Measurements from ENCODE around the gene DOCK1. TPM values are rescaled to one million over a fixed set of nuclear protein-coding genes. Genes with fewer than 3 reads are reported as not detected.

DOCK1 gene
- total RNA-seq: 97.5 and 120 TPM in 2 replicates

DNA sequence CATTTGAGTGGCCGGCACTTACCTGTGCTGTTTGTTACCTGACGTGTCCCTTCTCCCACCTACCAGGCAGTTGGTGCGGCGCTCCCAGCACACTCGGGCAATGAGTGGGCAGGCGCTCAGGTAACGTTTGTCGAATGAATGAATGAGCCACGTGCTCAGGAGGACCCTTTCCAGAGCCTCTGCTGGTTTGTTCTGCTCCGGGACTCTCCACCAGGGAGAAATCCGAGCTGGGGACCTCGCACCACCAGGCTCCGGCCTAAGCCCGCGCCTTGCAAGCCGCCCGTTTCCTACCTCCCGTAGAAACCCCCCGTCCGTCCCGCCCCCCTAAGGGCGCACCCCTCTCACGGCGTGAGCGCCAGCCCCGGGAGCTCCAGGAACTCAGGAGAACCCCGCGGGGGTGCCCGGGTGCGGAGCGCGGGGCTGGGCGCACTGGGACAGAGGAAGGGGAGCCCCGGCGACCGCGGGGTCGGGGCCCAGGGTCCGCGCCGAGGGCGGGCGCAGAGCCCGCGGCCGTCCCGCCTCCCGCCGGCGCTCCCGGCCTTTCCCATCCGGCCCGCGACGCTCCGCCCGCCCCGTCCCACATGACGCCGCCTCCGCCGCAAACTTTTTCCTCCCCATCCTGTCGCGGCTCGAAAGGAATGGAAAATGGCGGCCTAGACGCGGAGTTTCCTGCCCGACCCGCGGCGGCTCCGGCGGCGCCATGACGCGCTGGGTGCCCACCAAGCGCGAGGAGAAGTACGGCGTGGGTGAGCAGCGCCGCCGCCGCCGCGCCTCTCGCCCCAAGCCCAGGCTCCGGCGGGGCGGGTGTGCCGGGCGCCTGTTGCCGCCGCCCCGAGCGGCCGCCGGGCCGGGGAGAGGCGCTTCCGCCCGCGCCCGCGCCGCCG, at the start of gene DOCK1:
Gene DOCK1 (plus strand): TSS at position 611 of the 884 bp plus-strand sequence. CDS start 90 bp downstream, at position 701.

DNA sequence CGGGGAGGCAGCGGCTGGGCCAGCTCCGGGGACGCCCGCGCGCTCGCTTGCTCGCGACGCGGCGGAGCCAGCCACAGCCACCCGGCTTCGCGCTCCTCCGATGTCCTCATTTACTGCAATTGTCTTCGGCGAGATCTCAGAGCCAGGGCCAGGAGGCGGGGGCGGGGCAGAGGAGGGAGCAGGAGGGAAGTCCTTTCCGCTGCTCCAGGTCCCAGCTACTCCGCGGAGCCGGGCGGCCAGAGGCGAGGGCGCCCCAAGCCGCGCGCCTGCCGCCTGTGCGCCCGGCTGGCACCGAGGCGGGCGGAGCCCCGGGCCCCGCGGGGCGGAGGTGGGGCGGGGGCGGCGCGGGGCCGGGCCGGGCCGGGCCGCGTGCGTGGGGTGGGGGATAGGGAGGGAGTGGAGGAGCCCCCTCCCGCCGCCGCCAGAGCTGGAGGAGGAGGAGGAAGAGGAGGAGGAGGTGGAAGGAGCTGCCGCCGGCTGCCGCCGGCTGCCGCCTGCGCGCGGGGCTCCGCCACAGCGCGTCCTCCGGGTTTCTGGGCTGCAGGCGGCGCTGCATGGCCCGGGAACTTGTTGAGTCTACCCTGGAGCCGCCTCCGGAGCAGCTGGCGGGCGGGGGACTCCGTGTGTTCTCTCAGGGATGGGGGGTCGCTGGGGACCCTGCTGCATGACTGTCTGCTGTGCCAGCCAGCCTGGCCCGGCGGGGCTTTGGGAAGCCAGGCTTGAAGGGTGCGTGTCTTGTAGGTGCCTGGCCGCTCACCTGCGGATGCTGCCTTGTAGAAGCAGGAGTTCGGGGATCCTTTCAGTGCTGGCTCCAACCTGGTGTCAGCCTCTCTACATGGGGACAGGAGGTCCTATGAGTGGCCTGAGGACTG, 291.3 kb downstream of the DOCK1 start, which contains the start of gene INSYN2A:
Gene INSYN2A (minus strand): TSS at position 310 of the 872 bp plus-strand sequence. CDS start 20,196 bp downstream, outside the sequence.

Other genes starting within 250 kb of the DOCK1 start
- not detected in 2 replicates for gene C10orf90, start 234.7 kb upstream of the DOCK1 start, total RNA-seq